Measurements from ENCODE around the gene SPATA31C1. TPM values are rescaled to one million over a fixed set of nuclear protein-coding genes. Genes with fewer than 3 reads are reported as not detected.

Gene SPATA31C1
- total RNA-seq, 4 donors from 2014 or later, result not detected

- TF ChIP-seq POLR2A (IDR thresholded peaks at IDR 0.05) (no peak), CTCF (IDR thresholded peaks at IDR 0.05) (no peak)
- Histone ChIP-seq H3K9me3 (no peaks in the 10 kb centered on the region), H3K27me3 (no peaks in the 10 kb centered on the region), H3K4me3 (no peak overlapping the region), H3K4me1 (no peaks in the 10 kb centered on the region), H3K36me3 (no peaks in the 10 kb centered on the region), H3K27ac (no peak overlapping the region)
- DNase-seq, result no peak
Measured at GRCh38 chr9:87944096-87944495, 26.3 kb downstream of the SPATA31C1 start.

- no peak for DNase-seq
- H3K27ac ChIP-seq, result no peak overlapping the region
- TF ChIP-seq CTCF (IDR thresholded peaks at IDR 0.05), result no peak
- TF ChIP-seq POLR2A (IDR thresholded peaks at IDR 0.05), result no peak
- no peak overlapping the region for H3K4me3 ChIP-seq
- H3K36me3 ChIP-seq, result no peaks in the 10 kb centered on the region
- no peaks in the 10 kb centered on the region for H3K27me3 ChIP-seq
- H3K9me3 ChIP-seq, result no peaks in the 10 kb centered on the region
- no peaks in the 10 kb centered on the region for H3K4me1 ChIP-seq
Measured at GRCh38 chr9:87944682-87945081, 26.9 kb downstream of the SPATA31C1 start.

GRCh38 chr9:87950296-87950695, 32.5 kb downstream of the SPATA31C1 start:
- no peaks in the 10 kb centered on the region for H3K36me3 ChIP-seq
- H3K9me3 ChIP-seq, result peaks cover 0 to 8% (median 0%) of the 10 kb centered on the region in 4 donors
- TF ChIP-seq POLR2A (IDR thresholded peaks at IDR 0.05) (no peak), CTCF (IDR thresholded peaks at IDR 0.05) (no peak)
- no peaks in the 10 kb centered on the region for H3K4me1 ChIP-seq
- H3K4me3 ChIP-seq, result no peak overlapping the region
- no peaks in the 10 kb centered on the region for H3K27me3 ChIP-seq
- no peak overlapping the region for H3K27ac ChIP-seq
- no peak for DNase-seq

GRCh38 chr9:87950765-87951488, 33.2 kb downstream of the SPATA31C1 start:
- peak in 4 of 6 experiments; percentile 37 to 83 (median 77) for TF ChIP-seq CTCF (IDR thresholded peaks at IDR 0.05)
- no peak for TF ChIP-seq POLR2A (IDR thresholded peaks at IDR 0.05)
- H3K27ac ChIP-seq, result no peak overlapping the region
- no peak overlapping the region for H3K4me3 ChIP-seq
- H3K9me3 ChIP-seq, result peaks cover 0 to 8% (median 0%) of the 10 kb centered on the region in 4 donors
- no peaks in the 10 kb centered on the region for H3K36me3 ChIP-seq
- no peak for DNase-seq
- H3K4me1 ChIP-seq, result no peaks in the 10 kb centered on the region
- H3K27me3 ChIP-seq, result no peaks in the 10 kb centered on the region

- no peaks in the 10 kb centered on the region for H3K36me3 ChIP-seq
- H3K4me1 ChIP-seq, result no peaks in the 10 kb centered on the region
- peak overlapping the region in 1 of 4 donors; percentile 47 for H3K27ac ChIP-seq
- DNase-seq, result no peak
- no peaks in the 10 kb centered on the region for H3K27me3 ChIP-seq
- peaks cover 0 to 8% (median 0%) of the 10 kb centered on the region in 4 donors for H3K9me3 ChIP-seq
- no peak for TF ChIP-seq POLR2A (IDR thresholded peaks at IDR 0.05)
- TF ChIP-seq CTCF (IDR thresholded peaks at IDR 0.05), result peak in 1 of 6 experiments; percentile 9
- no peak overlapping the region for H3K4me3 ChIP-seq
Measured at GRCh38 chr9:87954230-87954629, 36.5 kb downstream of the SPATA31C1 start.
